K562 (cell line): ENCODE data around the gene RASGRP4. TPM values are rescaled to one million over a fixed set of nuclear protein-coding genes. Genes with fewer than 3 reads are reported as not detected.

Source experiments
- ATAC-seq: fragments of 200-7000 bp; cut with Tn5 transposase; 3 replicates; pipeline ENCODE4 v1.9.1; 2020; ENCODE audit warnings: moderate library complexity
- BruUV-seq: library from RNA; stranded (reverse); fragments of 400-500 nt; replicated peaks from 2 replicates; lab custom pipeline; 2021; lab: Mats Ljungman, UMichigan
- CTCF ChIA-PET: fragments of 300-600 bp; formaldehyde crosslinking; extraction: SDS; loops from one replicate; lab custom pipeline; 2021; ENCODE audit warnings: low intra/inter-chr PET ratio; lab: Yijun Ruan, JAX
- POLR2A ChIA-PET: fragments of 300-600, 350-650 bp; sonication (Branson Sonifier 250); formaldehyde crosslinking; extraction: SDS; loops from one replicate; lab custom pipeline; 2021; ENCODE audit warnings: antibody characterized with exemption, inconsistent platforms; lab: Yijun Ruan, JAX
- DNase-seq, 4 experiments: peaks; one replicate each; pipeline versions ENCODE4 v3.0.0 to v3.0.0-alpha.2; 2011 to 2018; ENCODE audit warnings: low spot score in 3 of 4, mixed read lengths in 3 of 4; ENCODE audit errors: extremely low read depth in 1 of 4
- FAIRE-seq: peaks from 2 replicates; lab custom pipeline; 2011; peaks lifted over from hg19 to GRCh38; lab: Jason Lieb, UNC
- H2AFZ ChIP-seq: 2 replicates; pipeline ENCODE4 v1.6.0; 2011; ENCODE audit warnings: low read depth, low read length, control low read depth, inconsistent platforms
- H3K27ac ChIP-seq: fragments of 200-600 bp; 3 replicates; pipeline ENCODE4 v1.8.0; 2011; ENCODE audit warnings: low read depth, mild to moderate bottlenecking, control low read depth, inconsistent platforms, low read length, moderate library complexity, mixed read lengths; ENCODE audit errors: extremely low read depth
- H3K27me3 ChIP-seq, 2 experiments: fragments of 300-600 bp in 1 of 2; 2 replicates in 1 of 2; 3 replicates in 1 of 2; pipeline versions ENCODE4 v1.6.0 to v1.8.0; 2011; ENCODE audit warnings: inconsistent platforms in 2 of 2, low read length in 2 of 2, mild to moderate bottlenecking in 1 of 2, mixed read lengths in 1 of 2, moderate library complexity in 1 of 2; ENCODE audit not compliant: control insufficient read depth in 2 of 2, insufficient read depth in 2 of 2
- H3K36me3 ChIP-seq: fragments of 300-600 bp; 3 replicates; pipeline ENCODE4 v1.8.0; 2011; ENCODE audit warnings: mild to moderate bottlenecking, low read length, inconsistent platforms; ENCODE audit not compliant: control insufficient read depth, insufficient read depth
- H3K4me1 ChIP-seq, 2 experiments: fragments of 200-600 bp in 1 of 2; replicated peaks in 1 of 2; 2 replicates in 1 of 2; 3 replicates in 1 of 2; pipeline versions ENCODE4 v1.5.1 to v1.8.0; 2011; ENCODE audit warnings: inconsistent platforms in 2 of 2, low read length in 2 of 2, mild to moderate bottlenecking in 1 of 2, mixed read lengths in 1 of 2, moderate library complexity in 1 of 2; ENCODE audit not compliant: control insufficient read depth in 2 of 2, insufficient read depth in 2 of 2
- H3K4me2 ChIP-seq: 2 replicates; pipeline ENCODE4 v1.6.1; 2011; ENCODE audit warnings: low read length, control low read depth, inconsistent platforms, mixed read lengths; ENCODE audit not compliant: insufficient read depth
- H3K4me3 ChIP-seq: fragments of 200-600 bp; sonication (generic), shearing (Covaris generic); 2 replicates; pipeline ENCODE4 v1.5.1; 2016; ENCODE audit warnings: control low read depth, inconsistent platforms
- H3K79me2 ChIP-seq: fragments of 200-600 bp; 3 replicates; pipeline ENCODE4 v1.8.0; 2011; ENCODE audit warnings: low read length, inconsistent platforms; ENCODE audit not compliant: control insufficient read depth, insufficient read depth
- H3K9ac ChIP-seq, 2 experiments: 2 replicates each; pipeline versions ENCODE4 v1.6.0 to v1.6.1; 2011; ENCODE audit warnings: low read depth in 2 of 2, low read length in 2 of 2, control low read depth in 1 of 2, inconsistent platforms in 1 of 2, mild to moderate bottlenecking in 1 of 2, mixed read lengths in 1 of 2; ENCODE audit not compliant: insufficient read depth in 1 of 2
- H3K9me1 ChIP-seq: one replicate; pipeline ENCODE4 v1.6.0; 2011; ENCODE audit warnings: inconsistent platforms, mild to moderate bottlenecking, low read length, moderate library complexity; ENCODE audit not compliant: control insufficient read depth, insufficient read depth
- H3K9me3 ChIP-seq: replicated peaks from 2 replicates; pipeline ENCODE4 v1.5.1; 2011; ENCODE audit warnings: low read depth, low read length, inconsistent platforms; ENCODE audit not compliant: control insufficient read depth, insufficient read depth
- H4K20me1 ChIP-seq: replicated peaks from 2 replicates; pipeline ENCODE4 v1.6.1; 2011; ENCODE audit warnings: low read length, inconsistent platforms, mixed read lengths; ENCODE audit not compliant: control insufficient read depth, insufficient read depth
- MCM3 ChIP-seq: fragments of 450-650 bp; IDR thresholded peaks from 2 replicates; pipeline ENCODE4 v1.6.1; 2016
- OTX1 ChIP-seq: fragments of 450-650 bp; formaldehyde crosslinking; IDR thresholded peaks from 2 replicates; pipeline ENCODE4 v1.4.0; 2022; ENCODE audit warnings: mild to moderate bottlenecking
- RBFOX2 ChIP-seq: fragments of 200-400 bp; formaldehyde crosslinking; IDR thresholded peaks from 2 replicates; pipeline ENCODE4 v1.6.1; 2017; ENCODE audit warnings: low read depth, mild to moderate bottlenecking, low read length, moderate library complexity
- ZNF561 ChIP-seq: fragments of 450-650 bp; formaldehyde crosslinking; conservative IDR thresholded peaks from 2 replicates; pipeline ENCODE4 v1.4.0; 2020; ENCODE audit warnings: mild to moderate bottlenecking, moderate library complexity
- ZSCAN32 ChIP-seq: fragments of 450-650 bp; formaldehyde crosslinking; IDR thresholded peaks from 2 replicates; pipeline ENCODE4 v1.4.0; 2020; ENCODE audit warnings: mild to moderate bottlenecking, moderate library complexity
- WGBS: fragments of 100-300 bp; shearing (Covaris generic); methylation state at CpG from one replicate; pipeline ENCODE4 v1.1.6; 2016; ENCODE audit warnings: low coverage, mixed read lengths; ENCODE audit not compliant: insufficient coverage; ENCODE audit errors: missing lambda C conversion rate; 5-methylcytosine and 5-hydroxymethylcytosine counted together
- in situ Hi-C: fragments of 300-500 bp; cut with MboI; formaldehyde crosslinking; loops from 4 replicates; pipeline ENCODE4 v1.15.0; 2018; ENCODE audit warnings: inconsistent platforms, mixed read lengths
- intact Hi-C: fragments of 100-400 bp; cut with micrococcal nuclease; formaldehyde crosslinking; loops from 2 replicates; pipeline ENCODE4 v1.14.2; 2022
- polyA plus RNA-seq, 8 experiments: library from polyadenylated mRNA; depleted of rRNA in 4 of 8; stranded (reverse) in 5 of 8; unstranded in 3 of 8; fragments of >200 nt; fragmentation: Nextera tagmentation in 2 of 8; fragmentation: Illumina TruSeq in 1 of 8; extraction: Ambion mirVana in 2 of 8; extraction: Trizol in 1 of 8; gene quantifications; 2 replicates each; pipeline versions ENCODE4 v1.2.1 to v1.2.3, GENCODE V29; 2011 to 2014; ENCODE audit warnings: inconsistent platforms in 1 of 8, missing spikeins in 1 of 8
- total RNA-seq, 7 experiments: library from RNA; depleted of rRNA in 6 of 7; stranded (reverse); fragments of >200 nt in 6 of 7; fragmentation: Illumina TruSeq in 2 of 7; extraction: Trizol in 2 of 7; gene quantifications; 2 replicates each; pipeline versions ENCODE4 v1.2.1 to v1.2.3, GENCODE V29; 2011 to 2021; ENCODE audit warnings: low replicate concordance in 1 of 7
- TF ChIP-seq, protein P1 (sequence below): sonication (generic); formaldehyde crosslinking; IDR thresholded peaks from 2 replicates; pipeline ENCODE4 v1.8.1; 2022; ENCODE audit warnings: missing genetic modification reagents

RASGRP4 gene
- total and polyA plus RNA-seq, 9 of the 15 experiments (the other 6 are each of a cell fraction or from before 2014, with no cell fraction given) = 0.39 to 4.6 (median 3.8) TPM

- TF ChIP-seq ZSCAN32 (CRISPR knock-in tag) = no peak
- no peak for TF ChIP-seq ZNF561 (CRISPR knock-in tag)
- TF ChIP-seq MCM3 = no peak
- TF ChIP-seq OTX1 (CRISPR knock-in tag) = no peak
Measured at GRCh38 chr19:38384209-38385027, 41.6 kb downstream of the RASGRP4 start (continued).

GRCh38 chr19:38383743-38384142, 42.3 kb downstream of the RASGRP4 start:
- FAIRE-seq = no peak
- POLR2A ChIA-PET = interaction anchor here (0.6 to 2.6 kb wide), 6 partner anchors 9 to 466 kb away, joined by 3 to 28 read pairs (median 3); partner anchors contain the start of gene PSMD8
- peaks cover 75% of the 10 kb centered on the region for H3K36me3 ChIP-seq

More at GRCh38 chr19:38383743-38384142, 42.3 kb downstream of the RASGRP4 start:
- Histone ChIP-seq H3K27me3 (no peaks in the 10 kb centered on the region), H3K9me3 (no peaks in the 10 kb centered on the region), H3K4me3 (no peak overlapping the region), H4K20me1 (peaks cover 3% of the 10 kb centered on the region; the same call in 1 of the 2 replicates), H3K9me1 (peaks cover 3% of the 10 kb centered on the region), H3K4me2 (no peak overlapping the region), H3K9ac (no peak overlapping the region), H2AFZ (no peak overlapping the region), H3K4me1 (peaks cover 2 to 37% of the 10 kb centered on the region in 2 experiments; a peak in 3 of 5 replicates), H3K79me2 (peaks cover 12% of the 10 kb centered on the region; the same call in 2 of the 3 replicates), H3K27ac (no peak overlapping the region)
- in situ Hi-C loops = no loop called here
- intact Hi-C loops = no loop called here
- TF ChIP-seq, protein P1, sequence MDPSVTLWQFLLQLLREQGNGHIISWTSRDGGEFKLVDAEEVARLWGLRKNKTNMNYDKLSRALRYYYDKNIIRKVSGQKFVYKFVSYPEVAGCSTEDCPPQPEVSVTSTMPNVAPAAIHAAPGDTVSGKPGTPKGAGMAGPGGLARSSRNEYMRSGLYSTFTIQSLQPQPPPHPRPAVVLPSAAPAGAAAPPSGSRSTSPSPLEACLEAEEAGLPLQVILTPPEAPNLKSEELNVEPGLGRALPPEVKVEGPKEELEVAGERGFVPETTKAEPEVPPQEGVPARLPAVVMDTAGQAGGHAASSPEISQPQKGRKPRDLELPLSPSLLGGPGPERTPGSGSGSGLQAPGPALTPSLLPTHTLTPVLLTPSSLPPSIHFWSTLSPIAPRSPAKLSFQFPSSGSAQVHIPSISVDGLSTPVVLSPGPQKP (CRISPR knock-in tag) = no peak
- peak; percentile 3; the same call in 1 of the 2 replicates for TF ChIP-seq RBFOX2
- ATAC-seq (no peak), DNase-seq (no peak)
- CTCF ChIA-PET = interaction anchor here (0.6 kb wide), 1 partner anchor 140 kb away, joined by 3 read pairs; no protein-coding TSS in a partner anchor
- no TSS peak for BruUV-seq
- WGBS = 100% methylated on average over 2 of the region's 2 CpGs
